HEK293 (cell line): ENCODE data around the gene NUCKS1.

Experiments used
- CTCF ChIA-PET: fragments of 350-600 bp; formaldehyde crosslinking; extraction: SDS; loops from one replicate; lab custom pipeline; 2021; ENCODE audit warnings: antibody characterized with exemption; lab: Yijun Ruan, JAX
- POLR2A ChIA-PET: fragments of 300-600 bp; formaldehyde crosslinking; extraction: SDS; loops from one replicate; lab custom pipeline; 2020; ENCODE audit warnings: antibody characterized with exemption, inconsistent platforms; lab: Yijun Ruan, JAX
- H3K27ac ChIP-seq: fragments of 200-500 bp; sonication (Bioruptor generic); 2 replicates; pipeline ENCODE4 v1.5.1; 2014; ENCODE audit warnings: low read depth, low read length, control low read depth, inconsistent platforms; ENCODE audit errors: extremely low read depth
- H3K36me3 ChIP-seq, 2 experiments: fragments of 200-500 bp in 1 of 2; sonication (Bioruptor generic) in 1 of 2; 1 replicate in 1 of 2; 2 replicates in 1 of 2; pipeline ENCODE4 v1.5.1; 2014 to 2017; ENCODE audit warnings: inconsistent platforms in 2 of 2, low read length in 2 of 2; ENCODE audit not compliant: control insufficient read depth in 2 of 2, insufficient read depth in 1 of 2
- H3K4me1 ChIP-seq: fragments of 200-500 bp; sonication (Bioruptor generic); 2 replicates; pipeline ENCODE4 v1.5.1; 2014; ENCODE audit warnings: mild to moderate bottlenecking, low read length, inconsistent platforms; ENCODE audit not compliant: control insufficient read depth, insufficient read depth
- H3K4me3 ChIP-seq: 2 replicates; pipeline ENCODE4 v1.5.1; 2011; ENCODE audit warnings: low read depth, mild to moderate bottlenecking, control low read depth, low read length, moderate library complexity
- H3K9me3 ChIP-seq: fragments of 200-500 bp; sonication (Bioruptor generic); 2 replicates; pipeline ENCODE4 v1.5.1; 2014; ENCODE audit warnings: low read depth, low read length, inconsistent platforms; ENCODE audit not compliant: control insufficient read depth, insufficient read depth
- GLIS2 ChIP-seq: fragments of 450-650 bp; formaldehyde crosslinking; IDR thresholded peaks from 2 replicates; pipeline ENCODE4 v1.5.1; 2016; ENCODE audit warnings: missing biosample characterization, missing genetic modification characterization
- TCF7L2 ChIP-seq: IDR thresholded peaks from 2 replicates; pipeline ENCODE4 v1.6.1; 2011; ENCODE audit warnings: low read depth, mild to moderate bottlenecking, inconsistent platforms, low read length, moderate library complexity, borderline replicate concordance
- ZBTB11 ChIP-seq: fragments of 450-650 bp; formaldehyde crosslinking; conservative IDR thresholded peaks from 2 replicates; pipeline ENCODE4 v1.5.1; 2016; ENCODE audit warnings: low read depth, missing biosample characterization, missing genetic modification characterization
- ZBTB7A ChIP-seq: fragments of 450-650 bp; formaldehyde crosslinking; IDR thresholded peaks from 2 replicates; pipeline ENCODE4 v1.5.1; 2016; ENCODE audit warnings: low read depth, missing biosample characterization, missing genetic modification characterization
- ZNF114 ChIP-seq: fragments of 450-650 bp; formaldehyde crosslinking; IDR thresholded peaks from 2 replicates; pipeline ENCODE4 v1.5.0; 2017; ENCODE audit warnings: missing biosample characterization, missing genetic modification characterization
- ZNF175 ChIP-seq: fragments of 450-650 bp; formaldehyde crosslinking; IDR thresholded peaks from 2 replicates; pipeline ENCODE4 v1.5.1; 2016; ENCODE audit warnings: missing biosample characterization, missing genetic modification characterization
- ZNF18 ChIP-seq: fragments of 450-650 bp; formaldehyde crosslinking; IDR thresholded peaks from 2 replicates; pipeline ENCODE4 v1.5.1; 2016; ENCODE audit warnings: missing biosample characterization, missing genetic modification characterization
- ZNF2 ChIP-seq: fragments of 450-650 bp; formaldehyde crosslinking; IDR thresholded peaks from 2 replicates; pipeline ENCODE4 v1.5.1; 2016; ENCODE audit warnings: missing biosample characterization, missing genetic modification characterization
- ZNF24 ChIP-seq: fragments of 450-650 bp; formaldehyde crosslinking; IDR thresholded peaks from 2 replicates; pipeline ENCODE4 v1.5.1; 2016; ENCODE audit warnings: missing biosample characterization, missing genetic modification characterization
- ZNF292 ChIP-seq: fragments of 450-650 bp; formaldehyde crosslinking; IDR thresholded peaks from 2 replicates; pipeline ENCODE4 v1.5.1; 2016; ENCODE audit warnings: low read depth, missing biosample characterization, missing genetic modification characterization, borderline replicate concordance
- ZNF404 ChIP-seq: fragments of 450-650 bp; formaldehyde crosslinking; IDR thresholded peaks from 2 replicates; pipeline ENCODE4 v1.5.1; 2017; ENCODE audit warnings: missing biosample characterization, missing genetic modification characterization
- ZNF555 ChIP-seq: fragments of 450-650 bp; formaldehyde crosslinking; conservative IDR thresholded peaks from 2 replicates; pipeline ENCODE4 v1.5.1; 2017; ENCODE audit warnings: missing biosample characterization, mild to moderate bottlenecking, missing genetic modification characterization, inconsistent platforms
- ZSCAN23 ChIP-seq: fragments of 450-650 bp; formaldehyde crosslinking; IDR thresholded peaks from 2 replicates; pipeline ENCODE4 v1.5.1; 2016; ENCODE audit warnings: missing biosample characterization, missing genetic modification characterization
- TF ChIP-seq, protein P1 (sequence below): fragments of 450-650 bp; IDR thresholded peaks from 2 replicates; pipeline ENCODE4 v1.5.1; 2018; ENCODE audit warnings: missing biosample characterization, mild to moderate bottlenecking, missing genetic modification characterization

The NUCKS1 gene

DNA sequence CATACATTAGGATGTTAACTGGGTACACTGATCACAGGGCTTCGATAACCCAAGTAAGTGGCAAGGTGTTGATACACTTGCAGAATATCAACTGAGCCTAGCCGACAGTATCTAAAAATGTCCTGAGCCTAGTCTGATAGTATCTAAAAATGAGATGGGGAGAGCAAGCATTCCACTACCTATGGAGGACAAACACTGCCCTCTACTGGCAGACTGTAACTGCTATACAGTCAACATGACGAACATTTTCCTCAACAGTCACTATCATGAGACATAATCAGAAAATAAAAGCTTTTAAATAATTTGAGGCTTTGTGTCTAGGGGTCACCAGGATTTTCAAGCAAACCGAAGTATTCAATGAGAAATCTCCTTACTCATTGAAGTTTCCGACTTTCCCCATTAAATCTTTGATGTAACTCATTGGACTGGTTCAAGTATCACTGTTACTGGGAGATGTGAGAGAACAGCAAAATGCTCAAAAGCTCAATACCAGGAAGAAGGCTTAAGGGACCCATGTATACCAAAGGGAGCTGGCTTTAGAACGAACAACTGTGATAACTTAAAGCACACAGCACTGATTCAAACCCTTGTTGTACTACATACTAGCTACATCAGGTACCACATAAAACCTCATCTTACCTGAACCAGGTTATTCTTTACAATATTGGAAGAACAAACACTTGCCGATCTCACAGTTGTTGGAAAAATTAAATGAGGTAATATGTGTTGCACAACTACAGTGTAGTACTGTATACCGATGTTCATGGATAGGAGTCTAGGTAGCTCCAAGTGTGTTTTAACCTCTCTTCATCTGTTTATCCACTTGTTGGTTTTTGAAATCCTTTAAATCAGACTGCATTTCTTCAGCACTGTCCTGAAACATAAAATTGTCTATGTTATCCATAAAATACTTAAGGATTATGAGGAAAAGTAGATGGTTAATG, 38.6 kb downstream of the NUCKS1 start (continued):
- TF ChIP-seq ZNF18 (no peak), ZNF404 (tag by site-specific recombination) (no peak)

DNA sequence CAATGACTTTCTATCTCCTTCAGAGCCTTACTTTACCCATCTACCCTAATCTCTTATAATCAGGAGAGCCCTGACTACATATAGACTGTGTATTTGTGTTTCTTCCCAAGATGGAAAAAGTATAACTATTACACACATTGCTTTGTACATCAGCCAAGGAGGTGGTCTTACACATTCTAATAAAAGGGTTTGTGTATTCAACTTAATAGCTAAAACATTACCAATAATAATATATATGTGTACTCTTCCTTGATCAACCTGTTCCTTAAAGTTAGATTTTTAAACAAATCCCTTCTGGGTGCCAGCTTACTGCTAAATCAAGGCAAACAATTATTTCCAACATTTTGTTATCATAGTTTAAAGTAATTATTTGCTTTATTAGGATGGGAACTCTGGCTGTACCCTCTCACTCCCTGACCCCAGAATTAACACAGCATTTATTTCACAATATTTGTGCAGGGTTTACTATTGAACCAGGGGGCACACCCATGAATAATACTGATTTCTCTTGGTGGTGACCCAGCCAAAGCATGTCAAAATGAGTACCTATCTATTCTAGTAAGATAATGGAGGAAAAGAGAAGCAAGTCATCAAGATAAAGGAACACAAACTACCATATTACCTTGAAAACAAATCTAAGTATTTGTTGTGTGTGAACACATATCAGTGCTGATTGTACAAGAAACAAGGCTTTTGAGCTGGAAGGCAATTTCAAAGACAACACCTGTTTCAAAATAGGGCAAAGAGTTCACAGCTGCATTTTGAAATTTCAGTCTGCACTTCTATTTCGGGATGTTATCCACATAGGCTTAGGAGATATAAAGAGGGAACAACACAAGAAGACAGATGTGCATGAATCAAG, 39.5 kb downstream of the NUCKS1 start:
- Histone ChIP-seq H3K27ac (no peak overlapping the region), H3K4me1 (peaks cover 4% of the 10 kb centered on the region), H3K36me3 (peaks cover 11 to 61% of the 10 kb centered on the region in 2 experiments), H3K9me3 (no peaks in the 10 kb centered on the region), H3K4me3 (no peak overlapping the region)
- TF ChIP-seq, protein P1, sequence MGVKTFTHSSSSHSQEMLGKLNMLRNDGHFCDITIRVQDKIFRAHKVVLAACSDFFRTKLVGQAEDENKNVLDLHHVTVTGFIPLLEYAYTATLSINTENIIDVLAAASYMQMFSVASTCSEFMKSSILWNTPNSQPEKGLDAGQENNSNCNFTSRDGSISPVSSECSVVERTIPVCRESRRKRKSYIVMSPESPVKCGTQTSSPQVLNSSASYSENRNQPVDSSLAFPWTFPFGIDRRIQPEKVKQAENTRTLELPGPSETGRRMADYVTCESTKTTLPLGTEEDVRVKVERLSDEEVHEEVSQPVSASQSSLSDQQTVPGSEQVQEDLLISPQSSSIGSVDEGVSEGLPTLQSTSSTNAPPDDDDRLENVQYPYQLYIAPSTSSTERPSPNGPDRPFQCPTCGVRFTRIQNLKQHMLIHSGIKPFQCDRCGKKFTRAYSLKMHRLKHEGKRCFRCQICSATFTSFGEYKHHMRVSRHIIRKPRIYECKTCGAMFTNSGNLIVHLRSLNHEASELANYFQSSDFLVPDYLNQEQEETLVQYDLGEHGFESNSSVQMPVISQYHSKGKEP, result no peak
- TF ChIP-seq ZBTB11 (tag by site-specific recombination), result no peak
- TF ChIP-seq ZNF24 (tag by site-specific recombination), result no peak
- no peak for TF ChIP-seq ZNF114 (tag by site-specific recombination)
- TF ChIP-seq ZSCAN23 (tag by site-specific recombination), result no peak
- no peak for TF ChIP-seq GLIS2 (tag by site-specific recombination)
- TF ChIP-seq ZNF2 (tag by site-specific recombination), result no peak
- no peak for TF ChIP-seq TCF7L2
- TF ChIP-seq ZNF292, result no peak
- no peak for TF ChIP-seq ZNF555
- TF ChIP-seq ZBTB7A (tag by site-specific recombination), result no peak
- TF ChIP-seq ZNF175 (tag by site-specific recombination), result no peak
- POLR2A ChIA-PET, result interaction anchor here (0.5 to 2.0 kb wide), 4 partner anchors 12 to 52 kb away, joined by 3 to 6 read pairs (median 3); partner anchors contain the start of gene SLC45A3
- CTCF ChIA-PET, result interaction anchor here (0.6 to 10.0 kb wide), 28 partner anchors 12 to 267 kb away, joined by 3 to 359 read pairs (median 8); partner anchors contain the start of genes ELK4 and SLC45A3
